GM19452 (cell line): ENCODE data around the gene SMCHD1.

Experiments used
- ATAC-seq: cut with Tn5 transposase; IDR thresholded peaks from one replicate; pipeline ENCODE4 v1.9.1; 2021; ENCODE audit not compliant: unreplicated experiment

Gene SMCHD1

DNA sequence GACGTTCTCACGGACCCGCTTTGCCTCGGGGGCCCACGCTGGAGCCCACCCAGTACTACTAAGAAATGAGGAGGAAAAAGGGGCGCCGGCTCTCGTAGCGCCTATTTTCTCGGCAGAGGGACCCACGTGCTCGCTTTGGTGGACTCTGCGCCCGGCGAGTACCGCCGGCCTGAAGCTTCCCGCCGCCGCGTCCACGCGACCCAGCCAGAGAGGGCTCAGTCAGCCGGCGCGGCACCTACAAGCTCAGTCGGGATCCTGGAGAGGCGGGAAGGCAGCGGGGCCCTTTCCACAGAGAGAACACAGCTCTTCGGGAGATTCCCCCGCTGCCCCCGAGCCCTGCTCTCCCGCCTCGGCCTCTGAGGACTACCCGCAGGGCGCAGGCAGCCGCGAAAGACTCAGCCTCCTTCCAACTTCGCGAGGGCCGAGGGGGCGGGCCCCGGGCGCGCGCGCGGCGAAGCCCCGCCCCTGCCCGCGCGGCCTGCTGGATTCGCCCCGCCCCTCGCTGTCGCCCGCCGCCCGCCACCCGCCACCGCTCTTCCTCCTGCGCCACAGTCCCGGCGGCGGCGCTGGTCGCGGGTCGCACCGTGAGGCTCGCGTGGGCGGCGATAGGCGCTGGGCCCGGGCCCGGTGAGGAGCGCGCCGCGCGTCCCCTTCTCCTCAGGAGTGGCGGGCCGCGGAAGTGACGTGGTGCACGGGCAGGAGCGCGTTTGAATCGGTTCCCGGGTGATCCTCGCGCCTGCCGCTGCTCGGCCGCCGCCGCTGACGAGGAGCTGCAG lies at the start of gene SMCHD1:
SMCHD1 (plus strand) TSS at position 549 of the 776 bp plus-strand sequence. CDS start 350 bp downstream, outside the sequence.
- ATAC-seq: peak; percentile 72

- no peak for ATAC-seq
These were observed 49.2 kb upstream of the SMCHD1 start for GRCh38 chr18:2606335-2606734.

DNA sequence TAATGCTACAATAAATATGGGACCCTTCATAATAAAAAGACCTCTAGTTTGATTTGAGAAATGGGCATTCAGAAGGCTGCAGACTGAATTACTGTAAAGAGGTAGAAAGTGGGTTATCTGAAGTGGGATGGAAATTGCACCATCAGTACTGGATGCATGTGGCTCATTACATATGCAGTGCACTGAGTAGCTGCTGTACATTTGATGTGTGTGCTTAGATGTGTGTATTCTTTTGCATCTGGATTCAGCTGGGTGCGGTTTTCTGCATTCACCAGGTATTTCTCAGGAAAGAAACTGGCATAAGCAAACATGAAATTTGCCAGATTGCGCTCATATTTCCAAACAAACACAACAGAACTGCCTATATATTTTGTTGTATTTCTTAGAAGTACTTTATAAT lies 45.9 kb upstream of the SMCHD1 start:
- no peak for ATAC-seq

DNA sequence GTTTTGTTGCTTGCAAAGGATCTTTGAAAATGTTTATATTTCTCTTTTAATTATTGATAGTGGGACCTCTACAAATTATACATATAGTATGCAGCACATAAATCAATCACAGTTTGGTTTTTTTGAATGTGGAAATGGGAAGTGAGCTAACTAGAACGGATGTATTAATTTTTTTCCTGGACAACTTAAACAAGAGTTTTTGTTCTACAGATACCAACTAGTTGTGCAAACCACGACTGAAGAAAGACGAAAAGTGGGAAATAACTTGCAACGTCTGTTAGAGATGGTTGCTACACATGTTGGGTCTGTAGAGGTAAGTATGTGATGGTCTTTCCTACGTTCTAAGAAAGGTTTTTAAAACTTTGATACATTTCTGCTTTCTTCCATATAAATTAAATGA lies 45.0 kb upstream of the SMCHD1 start:
- no peak for ATAC-seq

GRCh38 chr18:2612996-2613395 lies 42.5 kb upstream of the SMCHD1 start:
- ATAC-seq: no peak

GRCh38 chr18:2617401-2617998 lies 38.0 kb upstream of the SMCHD1 start:
- ATAC-seq: no peak

DNA sequence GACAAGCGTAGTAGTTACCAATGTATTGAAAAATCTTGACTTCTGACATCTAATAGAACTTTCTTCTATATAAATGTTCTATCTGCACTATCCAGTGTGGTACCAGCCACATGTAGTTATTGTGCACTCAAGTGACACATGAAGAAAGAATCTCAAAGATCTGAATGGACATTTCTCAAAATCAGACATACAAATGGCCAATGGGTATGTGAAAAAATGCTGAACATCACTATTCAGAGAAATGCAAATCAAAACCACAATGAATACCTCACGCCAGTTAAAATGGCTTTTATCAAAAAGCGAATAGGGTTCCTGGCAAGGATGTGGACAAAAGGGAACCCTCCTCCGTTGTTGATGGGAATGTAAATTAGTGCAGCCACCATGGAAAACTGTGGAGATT lies 37.5 kb upstream of the SMCHD1 start:
- ATAC-seq: no peak

GRCh38 chr18:2625217-2625616 lies 30.3 kb upstream of the SMCHD1 start:
- ATAC-seq: no peak

DNA sequence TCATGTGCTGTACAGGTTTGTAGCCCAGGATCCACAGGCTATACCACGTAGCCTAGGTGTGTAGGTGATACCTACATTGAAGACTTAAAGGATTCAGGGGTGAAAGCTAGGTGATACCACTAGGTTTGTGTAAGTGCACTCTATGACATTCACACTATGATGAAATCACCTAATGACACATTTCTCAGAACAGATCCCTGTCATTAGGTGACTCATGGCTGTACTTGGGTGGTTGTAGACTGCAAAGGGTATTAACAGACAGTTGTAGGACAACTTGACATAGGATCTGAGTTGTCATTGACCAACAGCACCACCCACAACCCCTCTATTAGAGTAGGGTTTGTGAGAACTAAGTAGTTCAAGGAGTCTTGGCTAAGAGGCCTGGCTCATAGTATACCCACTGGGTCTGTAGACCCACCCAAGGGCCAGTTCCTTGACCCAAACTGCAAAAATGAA lies 27.7 kb upstream of the SMCHD1 start:
- ATAC-seq: no peak

DNA sequence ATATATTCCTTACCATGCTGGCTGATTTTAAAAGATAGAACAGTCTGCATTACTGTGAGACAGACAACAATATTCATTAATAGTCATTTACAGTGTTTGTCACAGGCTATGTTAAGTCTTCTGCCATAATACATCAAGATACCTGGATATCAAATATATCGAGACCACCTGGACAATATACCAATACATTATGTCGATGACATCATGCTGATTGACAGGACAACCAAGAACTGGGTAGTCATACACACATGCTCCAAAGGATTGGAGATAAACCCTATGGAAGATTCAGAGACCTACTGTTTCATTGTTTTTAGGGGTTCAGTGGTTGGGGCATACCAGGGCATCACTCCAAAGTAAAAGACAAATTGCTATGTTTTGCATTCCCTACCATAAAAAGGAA lies 26.5 kb upstream of the SMCHD1 start:
- no peak for ATAC-seq

- ATAC-seq: no peak
These were observed 19.9 kb upstream of the SMCHD1 start for GRCh38 chr18:2635586-2635985.

GRCh38 chr18:2636126-2636631 lies 19.3 kb upstream of the SMCHD1 start:
- peak; percentile 17 for ATAC-seq

DNA sequence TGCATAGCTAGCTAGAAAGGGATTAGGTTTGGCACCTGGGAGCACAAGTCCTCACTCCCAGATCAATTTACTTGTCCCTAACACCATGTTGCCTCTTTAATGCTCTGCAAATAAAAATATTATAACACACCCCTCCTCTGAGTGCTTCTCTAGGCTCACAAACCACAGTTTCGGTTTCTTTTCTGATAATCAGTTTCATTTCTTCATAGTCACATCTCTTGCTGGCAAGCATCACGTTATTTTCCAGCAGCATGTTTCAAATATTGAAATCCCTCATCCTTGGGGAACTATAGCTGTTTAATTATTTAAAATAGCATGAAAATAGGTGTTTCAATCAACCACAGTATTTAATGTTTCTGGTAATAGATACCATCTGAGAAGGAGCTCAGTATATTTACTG lies 13.9 kb upstream of the SMCHD1 start:
- peak; percentile 69 for ATAC-seq

GRCh38 chr18:2642771-2643170 lies 12.8 kb upstream of the SMCHD1 start:
- no peak for ATAC-seq

- no peak for ATAC-seq
These were observed 11.0 kb upstream of the SMCHD1 start for GRCh38 chr18:2644535-2644934.

- no peak for ATAC-seq
These were observed 3.5 kb upstream of the SMCHD1 start for GRCh38 chr18:2651981-2652380.

GRCh38 chr18:2653467-2653866 lies 2.1 kb upstream of the SMCHD1 start:
- no peak for ATAC-seq

DNA sequence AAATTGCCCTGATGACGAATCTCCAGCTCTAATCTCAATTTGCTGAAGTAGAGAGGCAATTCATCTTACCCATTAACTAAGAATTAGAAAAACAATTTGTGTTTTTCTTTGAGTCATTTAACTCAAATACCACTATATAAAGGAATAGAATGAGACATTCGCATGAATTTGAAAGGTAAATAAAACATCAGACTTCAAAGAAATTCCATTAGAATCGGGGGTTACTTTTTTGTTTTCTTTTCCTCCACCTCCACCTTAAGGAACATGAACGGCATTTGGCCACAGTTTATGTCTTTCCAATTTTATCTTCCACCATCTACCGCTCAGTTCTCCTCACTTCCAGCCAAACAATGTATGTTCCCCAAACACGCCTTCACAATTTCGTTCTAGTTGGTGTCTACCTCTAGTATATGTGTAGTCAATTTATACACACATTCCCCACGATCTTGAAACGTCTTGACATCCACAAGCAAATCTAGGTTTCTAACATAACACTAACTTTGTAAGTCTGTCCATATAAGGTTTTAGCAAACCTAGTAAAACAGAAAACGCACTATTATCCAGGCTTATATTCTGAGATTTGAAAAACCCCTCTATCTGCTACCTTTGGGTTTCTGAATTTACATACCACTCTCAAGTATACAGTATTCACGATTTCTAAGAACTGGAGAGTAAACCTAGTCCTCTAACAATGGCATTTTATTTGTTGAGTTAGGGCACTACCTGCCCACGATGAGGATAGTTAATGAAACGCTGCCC lies 1.2 kb upstream of the SMCHD1 start:
- no peak for ATAC-seq

GRCh38 chr18:2654928-2655177 lies 673 bp upstream of the SMCHD1 start:
- peak; percentile 28 for ATAC-seq

GRCh38 chr18:2655954-2656236 lies 369 bp downstream of the SMCHD1 start:
- ATAC-seq: peak; percentile 23

- ATAC-seq: peak; percentile 4
These were observed 883 bp downstream of the SMCHD1 start for GRCh38 chr18:2656237-2656980.
